ENCODE data around the gene FA2H. TPM values are rescaled to one million over a fixed set of nuclear protein-coding genes. Genes with fewer than 3 reads are reported as not detected.

Gene FA2H
- polyA plus RNA-seq, 3 donors = not detected

- Histone ChIP-seq H2AFZ (ENCODE audit: insufficient read depth, low read depth, low read length, poor library complexity, severe bottlenecking) (peak overlapping the region; percentile 35), H3K9me3 (replicated peaks in 1 of 2; ENCODE audit: control insufficient read depth in 1 of 2, insufficient read depth in 1 of 2, low read length in 2 of 2) (peaks cover 4 to 11% of the 10 kb centered on the region in 2 donors), H3K4me2 (replicated peaks; ENCODE audit: extremely low read depth, low read length, poor library complexity, severe bottlenecking) (no peak overlapping the region), H3K4me3 (replicated peaks in 1 of 3; ENCODE audit: low read depth in 2 of 3, low read length in 3 of 3) (no peak overlapping the region), H3K4me1 (ENCODE audit: control insufficient read depth in 1 of 2, insufficient read depth in 2 of 2, low read length in 2 of 2) (no peaks in the 10 kb centered on the region), H3K27ac (ENCODE audit: low read depth in 1 of 2, low read length in 2 of 2) (no peak overlapping the region), H3K27me3 (ENCODE audit: control insufficient read depth in 2 of 2, insufficient read depth in 2 of 2, low read length in 2 of 2) (no peaks in the 10 kb centered on the region), H3K79me2 (ENCODE audit: insufficient read depth, low read length) (no peaks in the 10 kb centered on the region), H3K36me3 (replicated peaks in 1 of 2; ENCODE audit: control insufficient read depth in 1 of 2, insufficient read depth in 2 of 2, low read length in 2 of 2) (no peaks in the 10 kb centered on the region), H4K20me1 (ENCODE audit: insufficient read depth, low read length) (no peaks in the 10 kb centered on the region), H3K9ac (ENCODE audit: insufficient read depth, low read length, poor library complexity, severe bottlenecking) (no peak overlapping the region)
- no peak for TF ChIP-seq CTCF (IDR thresholded peaks at IDR 0.05)
- peaks cover 2 to 7% (median 5%) of the 10 kb centered on the region in 3 donors for H3K27me3 Mint-ChIP-seq (ENCODE audit: low read depth in 3 of 3)
- intact Hi-C loops (cut with micrococcal nuclease) = no loop called here
- DNase-seq = no peak
- peaks cover 4 to 11% (median 9%) of the 10 kb centered on the region in 7 donors for H3K9me3 Mint-ChIP-seq
- WGBS (ENCODE audit: insufficient coverage) = 13% methylated on average over 8 of the region's 11 CpGs
- H3K4me1 Mint-ChIP-seq = no peaks in the 10 kb centered on the region
- no peak overlapping the region for H3K27ac Mint-ChIP-seq
- no peaks in the 10 kb centered on the region for H3K36me3 Mint-ChIP-seq
- H3K4me3 Mint-ChIP-seq = no peak overlapping the region
Measured at GRCh38 chr16:74729783-74730683, 44.6 kb downstream of the FA2H start.

GRCh38 chr16:74727903-74728302, 46.7 kb downstream of the FA2H start:
- H3K27me3 ChIP-seq (ENCODE audit: control insufficient read depth in 2 of 2, insufficient read depth in 2 of 2, low read length in 2 of 2) = no peaks in the 10 kb centered on the region
- no peak for DNase-seq
- Mint-ChIP-seq H3K4me1 (peaks cover 5% of the 10 kb centered on the region), H3K36me3 (no peaks in the 10 kb centered on the region), H3K4me3 (no peak overlapping the region), H3K27me3 (ENCODE audit: low read depth in 3 of 3) (peaks cover 4 to 7% (median 5%) of the 10 kb centered on the region in 3 donors), H3K9me3 (peaks cover 4 to 11% (median 9%) of the 10 kb centered on the region in 7 donors), H3K27ac (no peak overlapping the region)
- H3K9me3 ChIP-seq (replicated peaks in 1 of 2; ENCODE audit: control insufficient read depth in 1 of 2, insufficient read depth in 1 of 2, low read length in 2 of 2) = peaks cover 4 to 11% of the 10 kb centered on the region in 2 donors
- H4K20me1 ChIP-seq (ENCODE audit: insufficient read depth, low read length) = no peaks in the 10 kb centered on the region
- no peak overlapping the region for H3K9ac ChIP-seq (ENCODE audit: insufficient read depth, low read length, poor library complexity, severe bottlenecking)
- H3K4me2 ChIP-seq (replicated peaks; ENCODE audit: extremely low read depth, low read length, poor library complexity, severe bottlenecking) = no peak overlapping the region
- WGBS (ENCODE audit: insufficient coverage) = 94% methylated on average over 3 of the region's 4 CpGs
- H3K27ac ChIP-seq (ENCODE audit: low read depth in 1 of 2, low read length in 2 of 2) = no peak overlapping the region
- intact Hi-C loops (cut with micrococcal nuclease) = no loop called here
- no peaks in the 10 kb centered on the region for H3K4me1 ChIP-seq (ENCODE audit: control insufficient read depth in 1 of 2, insufficient read depth in 2 of 2, low read length in 2 of 2)
- no peak overlapping the region for H3K4me3 ChIP-seq (replicated peaks in 1 of 3; ENCODE audit: low read depth in 2 of 3, low read length in 3 of 3)
- no peaks in the 10 kb centered on the region for H3K36me3 ChIP-seq (replicated peaks in 1 of 2; ENCODE audit: control insufficient read depth in 1 of 2, insufficient read depth in 2 of 2, low read length in 2 of 2)
- H3K79me2 ChIP-seq (ENCODE audit: insufficient read depth, low read length) = no peaks in the 10 kb centered on the region
- H2AFZ ChIP-seq (ENCODE audit: insufficient read depth, low read depth, low read length, poor library complexity, severe bottlenecking) = no peak overlapping the region
- no peak for TF ChIP-seq CTCF (IDR thresholded peaks at IDR 0.05)
